GM12878 (cell line): ENCODE results near the gene A3GALT2.

Source experiments
- BHLHE40 ChIP-seq, 2 experiments: fragments of 450-650 bp in 1 of 2; IDR thresholded peaks; 2 replicates each; pipeline ENCODE4 v1.6.1; 2011 to 2017; ENCODE audit warnings: low read depth in 2 of 2, borderline replicate concordance in 1 of 2, improper control_type of control experiment in 1 of 2, low read length in 1 of 2, mild to moderate bottlenecking in 1 of 2
- CREB1 ChIP-seq: IDR thresholded peaks from 2 replicates; pipeline ENCODE4 v1.6.1; 2012; ENCODE audit warnings: low read depth, mild to moderate bottlenecking, inconsistent platforms
- YBX1 ChIP-seq: fragments of 450-650 bp; IDR thresholded peaks from 2 replicates; pipeline ENCODE4 v1.6.1; 2016; ENCODE audit warnings: antibody characterized with exemption

- no peak for TF ChIP-seq BHLHE40 (IDR thresholded peaks at IDR 0.05; ENCODE audit: borderline replicate concordance in 1 of 2, low read depth in 2 of 2, low read length in 1 of 2)
- TF ChIP-seq CREB1: no peak
- no peak for TF ChIP-seq YBX1
Measured at GRCh38 chr1:33330361-33330890, 9.5 kb upstream of the A3GALT2 start.
